NOMO-1 treated with dmso at 0.1 percent for 144 hours (cell line): Measurements from ENCODE around the gene AQP11.
A peak's percentile ranks its signal among the peaks of the same experiment; 100 is the strongest.

ENCODE experiments used
- DNase-seq: peaks from one replicate; lab custom pipeline; 2025; ENCODE audit not compliant: unreplicated experiment; lab: John Stamatoyannopoulos, UW

Gene AQP11

GRCh38 chr11:77590194-77590782, 535 bp downstream of the AQP11 start:
- DNase-seq, result no peak

GRCh38 chr11:77592727-77593126, 3.0 kb downstream of the AQP11 start:
- no peak for DNase-seq

- no peak for DNase-seq
Observed at GRCh38 chr11:77593883-77594282, 4.1 kb downstream of the AQP11 start.

GRCh38 chr11:77596626-77597025, 6.9 kb downstream of the AQP11 start:
- DNase-seq, result no peak

GRCh38 chr11:77598195-77598594, 8.4 kb downstream of the AQP11 start:
- no peak for DNase-seq

- no peak for DNase-seq
Observed at GRCh38 chr11:77602381-77603088, 12.8 kb downstream of the AQP11 start.

- no peak for DNase-seq
Observed at GRCh38 chr11:77604281-77604680, 14.5 kb downstream of the AQP11 start.

GRCh38 chr11:77609234-77609633, 19.5 kb downstream of the AQP11 start:
- no peak for DNase-seq

- DNase-seq, result no peak
Observed at GRCh38 chr11:77611921-77612320, 22.2 kb downstream of the AQP11 start.

GRCh38 chr11:77617892-77618291, 28.1 kb downstream of the AQP11 start:
- no peak for DNase-seq

GRCh38 chr11:77619576-77620198, 29.9 kb downstream of the AQP11 start:
- no peak for DNase-seq

- no peak for DNase-seq
Observed at GRCh38 chr11:77630157-77630710, 40.5 kb downstream of the AQP11 start.

GRCh38 chr11:77633926-77634325, 44.2 kb downstream of the AQP11 start:
- DNase-seq, result peak; percentile 27

- peak; percentile 15 for DNase-seq
Observed at GRCh38 chr11:77636731-77637344, 47.1 kb downstream of the AQP11 start.

GRCh38 chr11:77637345-77638165, 47.8 kb downstream of the AQP11 start, which contains the start of gene CLNS1A:
CLNS1A (minus strand) TSS chr11:77637794; CDS start chr11:77637714, 80 bp downstream.
- DNase-seq, result peak; percentile 96

- DNase-seq, result no peak
Observed at GRCh38 chr11:77642228-77642627, 52.5 kb downstream of the AQP11 start.

GRCh38 chr11:77644887-77645286, 55.1 kb downstream of the AQP11 start:
- DNase-seq, result no peak

- no peak for DNase-seq
Observed at GRCh38 chr11:77647654-77648305, 58.0 kb downstream of the AQP11 start.

GRCh38 chr11:77650123-77650522, 60.4 kb downstream of the AQP11 start:
- DNase-seq, result no peak

- no peak for DNase-seq
Observed at GRCh38 chr11:77654770-77655434, 65.1 kb downstream of the AQP11 start.
